AG04449 (cell line): ENCODE results near the gene SCTR.

Experiments
- CTCF ChIA-PET: fragments of 350-600 bp; formaldehyde crosslinking; extraction: SDS; loops from one replicate; lab custom pipeline; 2021; ENCODE audit warnings: antibody characterized with exemption; lab: Yijun Ruan, JAX
- POLR2A ChIA-PET: fragments of 400-600, 350-600 bp; formaldehyde crosslinking; extraction: SDS; loops from one replicate; lab custom pipeline; 2020; ENCODE audit warnings: antibody characterized with exemption, inconsistent platforms; lab: Yijun Ruan, JAX
- DNase-seq: peaks from one replicate; pipeline ENCODE4 v3.0.0-alpha.2; 2010; ENCODE audit warnings: low read depth, low spot score
- H3K4me3 ChIP-seq: 2 replicates; pipeline ENCODE4 v1.5.1; 2011; ENCODE audit warnings: low read depth, mild to moderate bottlenecking, control low read depth, low read length
- TF ChIP-seq, protein P1 (sequence below): IDR thresholded peaks from one replicate; pipeline ENCODE4 v1.5.1; 2011; ENCODE audit warnings: mild to moderate bottlenecking, moderate library complexity, low read length, control low read depth, inconsistent platforms; ENCODE audit not compliant: insufficient read depth; ENCODE audit errors: missing control alignments

The SCTR gene

DNA sequence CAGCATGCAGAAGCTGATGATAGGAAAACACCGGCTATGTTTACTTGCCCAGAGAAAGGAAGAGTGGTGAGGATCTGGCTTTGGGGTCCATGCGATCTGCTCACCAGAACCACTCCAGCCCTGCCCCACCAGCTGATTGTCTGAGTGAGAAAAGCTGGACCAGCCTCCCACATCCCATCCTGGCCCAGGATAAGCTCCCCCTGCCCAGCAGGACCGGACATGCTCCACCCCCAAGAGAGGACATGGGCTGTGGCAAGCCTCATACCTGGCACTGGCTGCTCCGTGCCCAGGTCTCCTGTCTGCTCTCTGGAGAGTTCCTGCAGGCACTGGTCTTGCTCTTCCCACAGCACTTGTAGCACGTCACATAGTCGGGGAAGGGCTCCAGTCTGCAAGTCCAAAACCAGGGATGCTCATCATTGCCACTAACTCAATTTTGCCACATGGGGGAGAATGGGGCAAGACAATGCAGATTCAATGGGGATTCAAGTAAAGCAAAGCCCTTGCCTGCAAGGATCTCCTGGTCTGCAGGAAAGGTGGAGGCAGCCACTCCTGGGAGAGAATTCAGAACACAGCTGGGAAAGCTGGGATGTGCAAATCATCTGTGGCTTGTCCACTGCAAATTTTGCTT, 30.0 kb downstream of the SCTR start:
- no peak for DNase-seq
- TF ChIP-seq, protein P1, sequence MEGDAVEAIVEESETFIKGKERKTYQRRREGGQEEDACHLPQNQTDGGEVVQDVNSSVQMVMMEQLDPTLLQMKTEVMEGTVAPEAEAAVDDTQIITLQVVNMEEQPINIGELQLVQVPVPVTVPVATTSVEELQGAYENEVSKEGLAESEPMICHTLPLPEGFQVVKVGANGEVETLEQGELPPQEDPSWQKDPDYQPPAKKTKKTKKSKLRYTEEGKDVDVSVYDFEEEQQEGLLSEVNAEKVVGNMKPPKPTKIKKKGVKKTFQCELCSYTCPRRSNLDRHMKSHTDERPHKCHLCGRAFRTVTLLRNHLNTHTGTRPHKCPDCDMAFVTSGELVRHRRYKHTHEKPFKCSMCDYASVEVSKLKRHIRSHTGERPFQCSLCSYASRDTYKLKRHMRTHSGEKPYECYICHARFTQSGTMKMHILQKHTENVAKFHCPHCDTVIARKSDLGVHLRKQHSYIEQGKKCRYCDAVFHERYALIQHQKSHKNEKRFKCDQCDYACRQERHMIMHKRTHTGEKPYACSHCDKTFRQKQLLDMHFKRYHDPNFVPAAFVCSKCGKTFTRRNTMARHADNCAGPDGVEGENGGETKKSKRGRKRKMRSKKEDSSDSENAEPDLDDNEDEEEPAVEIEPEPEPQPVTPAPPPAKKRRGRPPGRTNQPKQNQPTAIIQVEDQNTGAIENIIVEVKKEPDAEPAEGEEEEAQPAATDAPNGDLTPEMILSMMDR, result no peak
- no peak overlapping the region for H3K4me3 ChIP-seq
- POLR2A ChIA-PET, result no interaction called here
- CTCF ChIA-PET, result interaction anchor here (1.3 kb wide), 1 partner anchor 22 kb away, joined by 3 read pairs; no protein-coding TSS in a partner anchor

DNA sequence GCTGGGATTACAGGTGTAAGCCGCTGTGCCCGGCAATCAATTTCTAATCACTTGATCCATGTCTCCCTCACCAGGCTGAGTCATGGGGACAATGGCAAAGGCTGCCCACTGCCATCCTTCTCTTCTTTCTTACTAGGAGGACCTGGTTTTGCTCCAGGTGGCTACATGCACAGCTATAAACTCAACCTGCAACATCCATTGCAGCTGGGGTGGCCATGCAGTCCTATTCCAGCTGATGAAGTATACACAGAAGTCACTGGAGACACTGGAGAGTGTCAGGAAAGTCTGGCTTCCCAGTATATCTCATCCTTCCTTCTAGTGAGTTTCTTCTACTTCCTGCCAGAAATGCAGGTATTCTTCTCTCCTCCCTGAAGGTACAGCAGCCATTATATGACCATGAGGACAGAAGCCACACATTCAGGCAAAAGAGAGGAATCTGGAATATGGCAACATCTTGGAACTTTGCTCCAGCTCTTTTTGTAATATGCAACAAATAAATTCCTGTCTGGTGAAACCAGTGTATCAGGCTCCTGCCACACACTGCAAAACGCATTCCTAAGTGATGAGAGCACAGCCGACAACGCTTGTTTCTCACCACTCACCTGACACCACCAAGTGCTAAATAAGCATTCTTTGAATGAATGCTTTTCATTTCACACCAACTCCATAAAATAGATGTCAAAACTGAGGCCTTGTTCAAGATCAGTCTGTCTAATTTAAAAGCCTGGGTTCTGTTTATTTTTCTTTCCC, 32.3 kb downstream of the SCTR start:
- no peak overlapping the region for H3K4me3 ChIP-seq
- ChIA-PET CTCF (interaction anchor here (0.9 to 1.9 kb wide), 2 partner anchors 8 to 16 kb away, joined by 3 to 5 read pairs; no protein-coding TSS in a partner anchor), POLR2A (no interaction called here)
- TF ChIP-seq, protein P1, result no peak
- DNase-seq, result peak; percentile 44

DNA sequence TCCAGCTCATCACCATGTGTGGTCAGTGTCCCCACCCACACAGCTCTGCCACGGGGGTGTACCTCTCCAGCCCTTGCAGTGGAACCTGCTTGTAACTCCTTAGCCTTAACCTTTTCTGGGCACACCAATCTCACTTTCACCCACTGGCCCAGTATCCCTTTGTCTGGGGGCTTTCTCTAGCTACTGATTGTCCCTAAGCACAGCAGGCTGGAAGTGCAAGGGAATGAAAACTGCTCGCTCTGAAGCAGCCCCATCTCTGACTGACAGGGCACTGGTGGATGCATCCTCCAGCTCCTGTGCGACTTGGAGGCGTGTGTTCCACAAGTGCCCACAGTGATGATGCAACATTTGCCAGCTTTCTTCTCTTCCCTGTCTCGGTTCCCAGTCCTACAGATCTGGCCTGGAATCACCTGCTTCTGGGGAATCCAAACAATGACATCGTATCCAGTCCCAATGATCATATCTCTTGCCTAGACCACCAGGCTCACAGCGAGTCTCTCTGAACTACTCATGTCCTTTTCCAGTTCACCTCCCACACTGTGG, 33.6 kb downstream of the SCTR start:
- TF ChIP-seq, protein P1, result no peak
- ChIA-PET CTCF (interaction anchor here (1.6 to 1.9 kb wide), 2 partner anchors 12 to 14 kb away, joined by 4 to 11 read pairs; no protein-coding TSS in a partner anchor), POLR2A (no interaction called here)

DNA sequence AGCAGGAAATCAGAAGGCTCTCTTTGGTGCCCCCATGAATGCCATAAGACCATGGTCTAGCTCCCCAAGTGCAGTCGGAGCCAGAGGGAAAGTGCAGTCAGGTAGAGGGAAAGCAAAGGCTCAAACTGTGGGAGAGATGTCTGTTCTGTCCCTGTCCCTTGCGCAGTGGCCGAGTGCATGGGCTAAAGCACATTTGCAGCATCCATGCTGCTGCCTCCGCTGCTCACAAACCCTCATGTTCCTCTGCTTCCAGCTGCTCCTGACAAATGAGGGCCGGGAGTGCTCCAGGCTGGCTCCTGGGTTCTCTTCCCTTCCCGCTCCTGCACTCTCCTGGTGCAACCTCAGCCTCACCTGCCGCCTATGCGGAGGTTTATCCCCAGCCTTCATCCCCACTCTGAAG, 34.2 kb downstream of the SCTR start:
- no peak for DNase-seq
- TF ChIP-seq, protein P1, result no peak
- ChIA-PET CTCF (interaction anchor here (1.6 to 1.9 kb wide), 2 partner anchors 11 to 14 kb away, joined by 4 to 11 read pairs; no protein-coding TSS in a partner anchor), POLR2A (no interaction called here)
- no peak overlapping the region for H3K4me3 ChIP-seq

More for the DNA sequence above, 33.6 kb downstream of the SCTR start:
- H3K4me3 ChIP-seq, result no peak overlapping the region
- no peak for DNase-seq

DNA sequence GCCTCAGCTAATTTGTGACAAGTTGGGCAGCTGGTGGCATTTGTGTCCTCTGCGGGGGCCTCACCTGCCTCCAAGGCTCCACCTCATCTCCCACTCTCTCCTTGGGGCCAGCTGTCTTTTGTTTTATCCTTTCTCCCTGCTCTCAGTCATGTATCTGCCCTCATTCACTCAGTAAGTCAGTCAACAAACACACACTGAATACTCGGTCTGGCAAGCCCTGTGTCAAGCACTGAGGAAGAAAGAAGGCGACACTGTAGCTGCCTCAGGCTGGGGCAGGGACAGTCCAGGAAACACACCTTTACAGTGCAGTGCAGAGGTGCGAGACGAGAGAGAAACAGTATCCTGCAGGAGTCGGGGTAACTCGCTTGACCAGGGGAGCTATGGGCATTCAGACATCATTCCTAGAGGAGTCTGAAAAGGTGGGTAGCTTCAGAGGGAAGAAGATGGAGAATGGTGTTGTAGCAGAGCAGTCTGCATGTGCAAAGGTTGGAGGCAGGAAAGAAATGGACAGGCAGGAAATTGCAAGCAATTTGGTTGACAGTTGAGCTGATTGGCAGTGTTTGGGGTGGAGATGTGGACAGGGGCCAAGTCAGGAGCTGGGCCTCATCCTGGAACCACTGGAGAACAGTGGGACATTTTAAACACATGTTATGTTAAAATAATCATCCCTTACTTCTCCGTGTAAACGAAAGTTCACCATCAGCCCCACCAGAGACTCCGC, 34.9 kb downstream of the SCTR start:
- ChIA-PET POLR2A (no interaction called here), CTCF (interaction anchor here (1.6 to 1.9 kb wide), 2 partner anchors 10 to 13 kb away, joined by 4 to 11 read pairs; no protein-coding TSS in a partner anchor)
- no peak for DNase-seq
- TF ChIP-seq, protein P1, result no peak
- no peak overlapping the region for H3K4me3 ChIP-seq
